ENCODE measurements around the gene CADPS.

GRCh38 chr3:62392626-62393292, 482.5 kb downstream of the CADPS start:
- TF ChIP-seq, protein P1, sequence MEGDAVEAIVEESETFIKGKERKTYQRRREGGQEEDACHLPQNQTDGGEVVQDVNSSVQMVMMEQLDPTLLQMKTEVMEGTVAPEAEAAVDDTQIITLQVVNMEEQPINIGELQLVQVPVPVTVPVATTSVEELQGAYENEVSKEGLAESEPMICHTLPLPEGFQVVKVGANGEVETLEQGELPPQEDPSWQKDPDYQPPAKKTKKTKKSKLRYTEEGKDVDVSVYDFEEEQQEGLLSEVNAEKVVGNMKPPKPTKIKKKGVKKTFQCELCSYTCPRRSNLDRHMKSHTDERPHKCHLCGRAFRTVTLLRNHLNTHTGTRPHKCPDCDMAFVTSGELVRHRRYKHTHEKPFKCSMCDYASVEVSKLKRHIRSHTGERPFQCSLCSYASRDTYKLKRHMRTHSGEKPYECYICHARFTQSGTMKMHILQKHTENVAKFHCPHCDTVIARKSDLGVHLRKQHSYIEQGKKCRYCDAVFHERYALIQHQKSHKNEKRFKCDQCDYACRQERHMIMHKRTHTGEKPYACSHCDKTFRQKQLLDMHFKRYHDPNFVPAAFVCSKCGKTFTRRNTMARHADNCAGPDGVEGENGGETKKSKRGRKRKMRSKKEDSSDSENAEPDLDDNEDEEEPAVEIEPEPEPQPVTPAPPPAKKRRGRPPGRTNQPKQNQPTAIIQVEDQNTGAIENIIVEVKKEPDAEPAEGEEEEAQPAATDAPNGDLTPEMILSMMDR (IDR thresholded peaks at IDR 0.05) = no peak
- no peak for TF ChIP-seq EP300 (IDR thresholded peaks at IDR 0.05)
